ENCODE measurements around the gene TCL1B.

Gene TCL1B

DNA sequence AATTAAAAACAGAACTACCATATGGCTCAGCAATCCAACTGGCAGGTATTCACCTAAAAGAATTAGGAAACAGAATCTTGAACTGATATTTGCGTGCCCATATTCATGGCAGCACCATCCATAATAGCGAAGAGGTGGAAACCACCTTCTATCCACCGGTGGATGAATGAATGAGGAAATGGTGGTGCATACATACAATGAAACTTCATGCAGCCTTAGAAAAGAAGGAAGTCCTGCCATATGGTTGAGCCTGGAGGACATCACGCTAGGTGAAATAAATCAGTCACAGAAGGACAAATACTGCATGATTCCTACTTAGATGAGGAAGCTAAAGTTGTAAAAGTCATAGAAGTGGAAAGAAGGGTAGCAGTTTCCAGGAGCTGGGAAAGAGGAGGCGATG lies 21.1 kb downstream of the TCL1B start:
- Histone ChIP-seq H3K56ac (ENCODE audit: low read length) (no peak overlapping the region), H2BK15ac (replicated peaks; ENCODE audit: low read depth) (no peak overlapping the region), H2BK5ac (ENCODE audit: low read length) (no peak overlapping the region), H3K9ac (ENCODE audit: low read length) (no peak overlapping the region), H3K4ac (ENCODE audit: low read depth, low read length) (no peak overlapping the region), H4K8ac (ENCODE audit: low read depth, low read length) (no peak overlapping the region), H3K4me1 (ENCODE audit: control insufficient read depth, low read depth, low read length) (no peaks in the 10 kb centered on the region), H3K27me3 (ENCODE audit: insufficient read depth, low read length, poor library complexity) (peaks cover under 1% of the 10 kb centered on the region), H4K5ac (ENCODE audit: low read length) (no peak overlapping the region), H3K36me3 (ENCODE audit: control insufficient read depth, insufficient read depth, low read length) (no peaks in the 10 kb centered on the region), H3K79me1 (ENCODE audit: low read length) (no peaks in the 10 kb centered on the region), H3K23ac (ENCODE audit: low read length) (no peak overlapping the region), H2BK120ac (ENCODE audit: low read depth, low read length) (no peak overlapping the region), H3K4me2 (ENCODE audit: low read length) (no peak overlapping the region), H3K18ac (ENCODE audit: low read length) (no peak overlapping the region), H2AK5ac (ENCODE audit: low read length) (no peak overlapping the region), H3K79me2 (ENCODE audit: control insufficient read depth, insufficient read depth, low read length) (no peaks in the 10 kb centered on the region), H3K4me3 (ENCODE audit: low read length) (no peak overlapping the region), H3K27ac (ENCODE audit: low read depth, low read length) (no peak overlapping the region)
- no CpG with 5 or more reads among the region's 5 CpGs for WGBS (ENCODE audit: extremely low coverage, insufficient coverage, low lambda C conversion rate)
- DNase-seq: no peak

GRCh38 chr14:95710106-95710505 lies 23.9 kb downstream of the TCL1B start:
- no peak for DNase-seq
- Histone ChIP-seq H3K18ac (ENCODE audit: low read length) (no peak overlapping the region), H3K36me3 (ENCODE audit: control insufficient read depth, insufficient read depth, low read length) (no peaks in the 10 kb centered on the region), H2BK15ac (replicated peaks; ENCODE audit: low read depth) (no peak overlapping the region), H2AK5ac (ENCODE audit: low read length) (no peak overlapping the region), H3K27ac (ENCODE audit: low read depth, low read length) (no peak overlapping the region), H3K79me1 (ENCODE audit: low read length) (no peaks in the 10 kb centered on the region), H3K27me3 (ENCODE audit: insufficient read depth, low read length, poor library complexity) (no peaks in the 10 kb centered on the region), H2BK5ac (ENCODE audit: low read length) (no peak overlapping the region), H4K5ac (ENCODE audit: low read length) (no peak overlapping the region), H3K56ac (ENCODE audit: low read length) (no peak overlapping the region), H3K9ac (ENCODE audit: low read length) (no peak overlapping the region), H3K4ac (ENCODE audit: low read depth, low read length) (no peak overlapping the region), H2BK120ac (ENCODE audit: low read depth, low read length) (no peak overlapping the region), H3K4me3 (ENCODE audit: low read length) (no peak overlapping the region), H3K23ac (ENCODE audit: low read length) (no peak overlapping the region), H4K8ac (ENCODE audit: low read depth, low read length) (no peak overlapping the region), H3K4me1 (ENCODE audit: control insufficient read depth, low read depth, low read length) (no peaks in the 10 kb centered on the region), H3K4me2 (ENCODE audit: low read length) (no peak overlapping the region), H3K79me2 (ENCODE audit: control insufficient read depth, insufficient read depth, low read length) (no peaks in the 10 kb centered on the region)
- no CpG with 5 or more reads among the region's 17 CpGs for WGBS (ENCODE audit: extremely low coverage, insufficient coverage, low lambda C conversion rate)

GRCh38 chr14:95711476-95712176 lies 25.4 kb downstream of the TCL1B start:
- H3K4me3 ChIP-seq (ENCODE audit: low read length): no peak overlapping the region
- no peaks in the 10 kb centered on the region for H3K79me2 ChIP-seq (ENCODE audit: control insufficient read depth, insufficient read depth, low read length)
- no peak overlapping the region for H3K23ac ChIP-seq (ENCODE audit: low read length)
- H3K36me3 ChIP-seq (ENCODE audit: control insufficient read depth, insufficient read depth, low read length): no peaks in the 10 kb centered on the region
- no peak overlapping the region for H3K9ac ChIP-seq (ENCODE audit: low read length)
- H3K27me3 ChIP-seq (ENCODE audit: insufficient read depth, low read length, poor library complexity): no peaks in the 10 kb centered on the region
- DNase-seq: no peak
- H3K4me2 ChIP-seq (ENCODE audit: low read length): no peak overlapping the region
- no peak overlapping the region for H2BK5ac ChIP-seq (ENCODE audit: low read length)
- no peaks in the 10 kb centered on the region for H3K79me1 ChIP-seq (ENCODE audit: low read length)
- H4K8ac ChIP-seq (ENCODE audit: low read depth, low read length): no peak overlapping the region
- WGBS (ENCODE audit: extremely low coverage, insufficient coverage, low lambda C conversion rate): no CpG with 5 or more reads among the region's 9 CpGs
- H2BK15ac ChIP-seq (replicated peaks; ENCODE audit: low read depth): no peak overlapping the region
- H4K5ac ChIP-seq (ENCODE audit: low read length): no peak overlapping the region
- no peaks in the 10 kb centered on the region for H3K4me1 ChIP-seq (ENCODE audit: control insufficient read depth, low read depth, low read length)
- H3K27ac ChIP-seq (ENCODE audit: low read depth, low read length): no peak overlapping the region
- no peak overlapping the region for H3K4ac ChIP-seq (ENCODE audit: low read depth, low read length)
- no peak overlapping the region for H2AK5ac ChIP-seq (ENCODE audit: low read length)
- H3K56ac ChIP-seq (ENCODE audit: low read length): no peak overlapping the region
- H2BK120ac ChIP-seq (ENCODE audit: low read depth, low read length): no peak overlapping the region
- H3K18ac ChIP-seq (ENCODE audit: low read length): no peak overlapping the region

DNA sequence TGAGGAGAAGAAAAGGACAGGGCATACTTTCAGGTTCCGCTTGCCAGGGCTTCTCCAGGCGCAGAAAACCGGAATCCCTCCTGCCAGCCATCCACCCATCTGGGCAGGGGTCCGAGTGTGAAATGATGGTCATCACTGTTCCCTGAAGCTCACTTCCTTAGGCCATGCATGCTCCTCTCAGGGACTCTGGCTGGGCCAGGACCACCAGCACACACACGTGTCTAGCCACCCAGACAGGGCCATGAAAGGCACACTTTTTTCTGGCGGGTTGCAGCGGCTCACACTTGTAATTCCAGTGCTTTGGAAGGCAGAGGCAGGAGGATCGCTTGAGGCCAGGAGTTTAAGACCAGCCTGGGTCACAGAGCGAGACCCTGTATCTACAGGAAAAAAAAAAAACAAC lies 26.2 kb downstream of the TCL1B start:
- no peak overlapping the region for H3K27ac ChIP-seq (ENCODE audit: low read depth, low read length)
- no peak overlapping the region for H3K4ac ChIP-seq (ENCODE audit: low read depth, low read length)
- H3K79me2 ChIP-seq (ENCODE audit: control insufficient read depth, insufficient read depth, low read length): no peaks in the 10 kb centered on the region
- no peaks in the 10 kb centered on the region for H3K27me3 ChIP-seq (ENCODE audit: insufficient read depth, low read length, poor library complexity)
- no peak overlapping the region for H4K5ac ChIP-seq (ENCODE audit: low read length)
- H3K23ac ChIP-seq (ENCODE audit: low read length): no peak overlapping the region
- H2BK5ac ChIP-seq (ENCODE audit: low read length): no peak overlapping the region
- H2BK120ac ChIP-seq (ENCODE audit: low read depth, low read length): no peak overlapping the region
- no CpG with 5 or more reads among the region's 9 CpGs for WGBS (ENCODE audit: extremely low coverage, insufficient coverage, low lambda C conversion rate)
- H4K8ac ChIP-seq (ENCODE audit: low read depth, low read length): no peak overlapping the region
- no peaks in the 10 kb centered on the region for H3K4me1 ChIP-seq (ENCODE audit: control insufficient read depth, low read depth, low read length)
- no peak overlapping the region for H2BK15ac ChIP-seq (replicated peaks; ENCODE audit: low read depth)
- no peak overlapping the region for H3K9ac ChIP-seq (ENCODE audit: low read length)
- DNase-seq: no peak
- H3K4me3 ChIP-seq (ENCODE audit: low read length): no peak overlapping the region
- H2AK5ac ChIP-seq (ENCODE audit: low read length): no peak overlapping the region
- H3K79me1 ChIP-seq (ENCODE audit: low read length): no peaks in the 10 kb centered on the region
- no peaks in the 10 kb centered on the region for H3K36me3 ChIP-seq (ENCODE audit: control insufficient read depth, insufficient read depth, low read length)
- no peak overlapping the region for H3K56ac ChIP-seq (ENCODE audit: low read length)
- H3K18ac ChIP-seq (ENCODE audit: low read length): no peak overlapping the region
- no peak overlapping the region for H3K4me2 ChIP-seq (ENCODE audit: low read length)

GRCh38 chr14:95713596-95714371 lies 27.6 kb downstream of the TCL1B start, which contains the start of gene TCL1A:
TSS of gene TCL1A (minus strand) at chr14:95714125. CDS start at chr14:95714066, 59 bp downstream.
- H4K8ac ChIP-seq (ENCODE audit: low read depth, low read length): no peak within 1 kb of the TSS
- H3K4me3 ChIP-seq (ENCODE audit: low read length): no peak within 1 kb of the TSS
- DNase-seq: peak; percentile 21
- H2BK15ac ChIP-seq (replicated peaks; ENCODE audit: low read depth): no peak within 1 kb of the TSS
- no CpG with 5 or more reads among the region's 47 CpGs for WGBS (ENCODE audit: extremely low coverage, insufficient coverage, low lambda C conversion rate)
- H2BK5ac ChIP-seq (ENCODE audit: low read length): no peak within 1 kb of the TSS
- no peak within 1 kb of the TSS for H3K4ac ChIP-seq (ENCODE audit: low read depth, low read length)
- H2BK120ac ChIP-seq (ENCODE audit: low read depth, low read length): no peak within 1 kb of the TSS
- no peaks in the 10 kb centered on the region for H3K36me3 ChIP-seq (ENCODE audit: control insufficient read depth, insufficient read depth, low read length)
- no peak within 1 kb of the TSS for H3K27ac ChIP-seq (ENCODE audit: low read depth, low read length)
- no peaks in the 10 kb centered on the region for H3K79me1 ChIP-seq (ENCODE audit: low read length)
- peak within 1 kb of the TSS; percentile 27 for H3K56ac ChIP-seq (ENCODE audit: low read length)
- no peak within 1 kb of the TSS for H2AK5ac ChIP-seq (ENCODE audit: low read length)
- H3K18ac ChIP-seq (ENCODE audit: low read length): no peak within 1 kb of the TSS
- no peaks in the 10 kb centered on the region for H3K4me1 ChIP-seq (ENCODE audit: control insufficient read depth, low read depth, low read length)
- no peak within 1 kb of the TSS for H4K5ac ChIP-seq (ENCODE audit: low read length)
- no peaks in the 10 kb centered on the region for H3K79me2 ChIP-seq (ENCODE audit: control insufficient read depth, insufficient read depth, low read length)
- no peaks in the 10 kb centered on the region for H3K27me3 ChIP-seq (ENCODE audit: insufficient read depth, low read length, poor library complexity)
- no peak within 1 kb of the TSS for H3K4me2 ChIP-seq (ENCODE audit: low read length)
- H3K9ac ChIP-seq (ENCODE audit: low read length): no peak within 1 kb of the TSS
- H3K23ac ChIP-seq (ENCODE audit: low read length): no peak within 1 kb of the TSS
